T1000 (cell line): ENCODE measurements around the gene GNA12.
"Not testable (repeated sequence)": the region's sequence is repeated elsewhere in the genome, so short reads cannot be mapped to it uniquely, and the experiment has no call there.

Experiments
- DNase-seq: peaks from one replicate; lab custom pipeline; 2025; ENCODE audit warnings: mixed read lengths; lab: John Stamatoyannopoulos, UW

Gene GNA12

GRCh38 chr7:2727206-2727605, 116.9 kb downstream of the GNA12 start:
- not testable (repeated sequence) for DNase-seq

- no peak for DNase-seq
These were observed 117.6 kb downstream of the GNA12 start for GRCh38 chr7:2726316-2727018.

GRCh38 chr7:2725178-2726105, 118.7 kb downstream of the GNA12 start:
- DNase-seq = no peak

- DNase-seq = no peak
These were observed 119.5 kb downstream of the GNA12 start for GRCh38 chr7:2724453-2725177.

- not testable (repeated sequence) for DNase-seq
These were observed 120.1 kb downstream of the GNA12 start for GRCh38 chr7:2724036-2724435.

- no peak for DNase-seq
These were observed 120.8 kb downstream of the GNA12 start for GRCh38 chr7:2723138-2723850.

- DNase-seq = no peak
These were observed 121.5 kb downstream of the GNA12 start for GRCh38 chr7:2722591-2722990.

GRCh38 chr7:2721842-2722241, 122.3 kb downstream of the GNA12 start:
- DNase-seq = no peak

GRCh38 chr7:2720024-2720423, 124.1 kb downstream of the GNA12 start:
- no peak for DNase-seq

- no peak for DNase-seq
These were observed 125.1 kb downstream of the GNA12 start for GRCh38 chr7:2719007-2719406.

GRCh38 chr7:2718296-2718965, 125.7 kb downstream of the GNA12 start:
- DNase-seq = no peak

GRCh38 chr7:2717293-2718261, 126.5 kb downstream of the GNA12 start:
- no peak for DNase-seq

- DNase-seq = no peak
These were observed 127.2 kb downstream of the GNA12 start for GRCh38 chr7:2716906-2717292.

GRCh38 chr7:2716488-2716887, 127.6 kb downstream of the GNA12 start:
- no peak for DNase-seq

GRCh38 chr7:2715341-2716231, 128.5 kb downstream of the GNA12 start:
- DNase-seq = no peak

GRCh38 chr7:2714636-2715035, 129.5 kb downstream of the GNA12 start:
- no peak for DNase-seq

GRCh38 chr7:2713978-2714377, 130.1 kb downstream of the GNA12 start:
- no peak for DNase-seq

GRCh38 chr7:2713370-2713769, 130.7 kb downstream of the GNA12 start:
- no peak for DNase-seq
